NAMALWA (cell line): ENCODE data around the gene PXT1.

Experiments
- DNase-seq: peaks from one replicate; pipeline ENCODE4 v3.0.0-alpha.2; 2015; ENCODE audit warnings: low spot score

The PXT1 gene

GRCh38 chr6:36346486-36347273, 96.0 kb downstream of the PXT1 start:
- no peak for DNase-seq

- DNase-seq, result no peak
These were observed 96.8 kb downstream of the PXT1 start for GRCh38 chr6:36345681-36346466.

- DNase-seq, result no peak
These were observed 99.5 kb downstream of the PXT1 start for GRCh38 chr6:36343109-36343680.

GRCh38 chr6:36340618-36341454, 101.8 kb downstream of the PXT1 start:
- DNase-seq, result peak; percentile 78
